ENCODE results near the gene AKR1B1. TPM values are rescaled to one million over a fixed set of nuclear protein-coding genes. Genes with fewer than 3 reads are reported as not detected.
"Not testable (repeated sequence)": the region's sequence is repeated elsewhere in the genome, so short reads cannot be mapped to it uniquely, and the experiment has no call there.

AKR1B1 gene
- total RNA-seq, 1 donor: 542 TPM

GRCh38 chr7:134495546-134495945 is 36.6 kb upstream of the AKR1B1 start:
- H3K4me3 ChIP-seq (ENCODE audit: low read depth, low read length): no peak overlapping the region
- TF ChIP-seq CTCF (IDR thresholded peaks at IDR 0.05; ENCODE audit: insufficient read depth, low read depth, low read length): no peak
- DNase-seq (ENCODE audit: low read depth): no peak

DNA sequence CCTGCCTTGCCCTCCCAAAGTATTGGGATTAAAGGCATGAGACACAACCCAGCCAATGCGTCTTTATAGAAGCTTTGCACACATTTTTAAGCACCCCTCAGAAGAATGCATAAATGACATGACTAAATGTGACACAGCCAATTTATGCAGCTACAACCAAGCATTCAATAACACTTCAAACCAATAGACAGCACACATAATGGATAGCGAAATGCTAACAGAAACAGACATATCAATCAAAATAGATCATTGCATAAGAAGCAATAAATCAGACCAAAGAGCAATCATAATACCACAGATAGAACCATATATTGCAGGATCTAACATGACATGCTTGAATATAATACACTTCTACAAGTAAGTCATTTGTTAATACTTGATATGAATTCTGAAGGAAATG is 34.2 kb upstream of the AKR1B1 start:
- no peak overlapping the region for H3K4me3 ChIP-seq (ENCODE audit: low read depth, low read length)
- DNase-seq (ENCODE audit: low read depth): no peak
- TF ChIP-seq CTCF (IDR thresholded peaks at IDR 0.05; ENCODE audit: insufficient read depth, low read depth, low read length): no peak

GRCh38 chr7:134487721-134488120 is 28.8 kb upstream of the AKR1B1 start:
- DNase-seq (ENCODE audit: low read depth); H3K4me3 ChIP-seq (ENCODE audit: low read depth, low read length): not testable (repeated sequence)

DNA sequence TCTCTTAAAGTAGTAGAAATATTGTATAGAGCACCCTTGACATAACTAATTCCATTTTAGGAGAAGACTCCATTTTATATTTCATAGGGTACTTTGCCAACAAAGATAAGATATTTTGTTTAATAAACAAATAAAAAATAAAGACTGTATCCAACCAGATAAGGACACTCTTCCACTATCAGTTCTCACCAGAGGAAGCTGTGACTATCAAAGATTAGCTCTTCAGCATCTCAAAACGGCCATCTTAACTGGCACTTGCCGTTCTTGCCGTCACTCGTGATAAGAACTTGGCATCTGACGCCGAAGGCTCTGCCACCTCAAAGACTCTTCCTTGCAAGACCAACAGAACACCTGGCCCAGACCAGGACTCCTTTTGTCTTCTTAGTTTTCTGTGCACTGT is 26.3 kb upstream of the AKR1B1 start:
- no peak for TF ChIP-seq CTCF (IDR thresholded peaks at IDR 0.05; ENCODE audit: insufficient read depth, low read depth, low read length)

DNA sequence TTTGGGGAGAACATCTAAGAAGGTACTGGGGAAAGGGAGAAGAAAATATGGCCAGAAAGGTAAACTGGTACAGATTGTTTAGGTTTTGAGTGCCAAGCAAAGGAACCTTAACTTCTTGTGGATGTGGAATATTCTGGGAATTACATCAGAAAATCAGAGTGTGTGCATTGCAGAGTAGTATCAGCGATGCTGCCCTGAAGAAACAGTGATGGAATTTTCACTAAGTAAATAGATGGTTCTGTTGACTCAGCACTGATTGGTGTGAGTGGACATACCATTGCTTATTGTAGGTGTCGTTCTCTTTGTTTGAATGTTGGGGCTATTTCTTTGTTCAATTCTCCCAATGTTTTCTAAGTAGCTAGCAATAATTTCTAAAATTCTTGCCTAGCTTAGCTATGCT is 24.4 kb upstream of the AKR1B1 start:
- no peak overlapping the region for H3K4me3 ChIP-seq (ENCODE audit: low read depth, low read length)
- no peak for TF ChIP-seq CTCF (IDR thresholded peaks at IDR 0.05; ENCODE audit: insufficient read depth, low read depth, low read length)
- DNase-seq (ENCODE audit: low read depth): no peak

More for the DNA sequence above, 26.3 kb upstream of the AKR1B1 start:
- no peak overlapping the region for H3K4me3 ChIP-seq (ENCODE audit: low read depth, low read length)
- DNase-seq (ENCODE audit: low read depth): no peak

GRCh38 chr7:134482858-134483257 is 24.0 kb upstream of the AKR1B1 start:
- no peak for TF ChIP-seq CTCF (IDR thresholded peaks at IDR 0.05; ENCODE audit: insufficient read depth, low read depth, low read length)
- no peak overlapping the region for H3K4me3 ChIP-seq (ENCODE audit: low read depth, low read length)
- DNase-seq (ENCODE audit: low read depth): no peak

DNA sequence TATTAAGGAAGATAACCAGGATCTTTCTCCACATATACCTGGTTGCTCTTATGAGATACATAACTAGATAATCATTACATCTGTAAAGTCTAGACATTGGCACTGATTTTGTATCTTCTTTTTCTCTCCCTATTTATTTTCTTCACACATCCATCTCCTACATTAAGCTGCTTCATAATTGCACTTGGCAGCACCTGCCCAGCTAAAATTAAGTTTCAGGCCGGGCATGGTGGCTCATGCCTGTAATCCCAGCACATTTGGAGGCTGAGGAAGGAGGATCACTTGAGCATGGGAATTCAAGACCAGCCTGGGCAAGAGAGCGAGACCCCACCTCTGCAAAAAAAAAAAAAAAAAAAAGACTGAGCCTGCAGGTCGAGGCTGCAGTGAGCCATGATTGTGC is 22.3 kb upstream of the AKR1B1 start:
- no peak for TF ChIP-seq CTCF (IDR thresholded peaks at IDR 0.05; ENCODE audit: insufficient read depth, low read depth, low read length)
- no peak overlapping the region for H3K4me3 ChIP-seq (ENCODE audit: low read depth, low read length)
- DNase-seq (ENCODE audit: low read depth): no peak
